ENCODE measurements around the gene TAOK3. TPM values are rescaled to one million over a fixed set of nuclear protein-coding genes. Genes with fewer than 3 reads are reported as not detected.

The TAOK3 gene
- total RNA-seq, 1 experiment from 2014 or later: 55.8 TPM

GRCh38 chr12:118307069-118307954 is 65.4 kb downstream of the TAOK3 start:
- BruUV-seq (replicated peaks): no TSS peak

GRCh38 chr12:118304093-118304492 is 68.6 kb downstream of the TAOK3 start:
- Histone ChIP-seq H3K4me3 (no peak overlapping the region), H2AFZ (no peak overlapping the region), H3K36me3 (ENCODE audit: low read depth) (no peaks in the 10 kb centered on the region), H3K4me2 (no peak overlapping the region), H4K20me1 (ENCODE audit: insufficient read depth) (no peaks in the 10 kb centered on the region), H3F3A (ENCODE audit: insufficient read depth, low read depth) (peaks cover 48% of the 10 kb centered on the region), H3K9me3 (ENCODE audit: insufficient read depth, low read depth) (no peaks in the 10 kb centered on the region), H3K27me3 (ENCODE audit: insufficient read depth, low read depth) (no peaks in the 10 kb centered on the region), H3K27ac (peak overlapping the region; percentile 66; the same call in 1 of the 2 replicates), H3K9me2 (ENCODE audit: insufficient read depth) (no peaks in the 10 kb centered on the region), H3K4me1 (replicated peaks; ENCODE audit: insufficient read depth) (peaks cover 75% of the 10 kb centered on the region), H3K79me2 (ENCODE audit: low read depth) (peaks cover 25% of the 10 kb centered on the region)
- intact Hi-C loops (cut with micrococcal nuclease; ENCODE audit: unreplicated experiment): loop anchor here (5.0 kb wide), 2 partner anchors 53 to 122 kb away; no protein-coding TSS in a partner anchor
- CTCF ChIA-PET: no interaction called here
- TF ChIP-seq CTCF (conservative IDR thresholded peaks at IDR 0.05) (no peak), EZH2 (IDR thresholded peaks at IDR 0.05; ENCODE audit: low read depth) (no peak)
- no TSS peak for BruUV-seq (replicated peaks)
- DNase-seq: no peak
- POLR2A ChIA-PET (ENCODE audit: unreplicated experiment): no interaction called here

More at GRCh38 chr12:118307069-118307954, 65.4 kb downstream of the TAOK3 start:
- ChIA-PET POLR2A (ENCODE audit: unreplicated experiment) (interaction anchor here (0.5 to 0.7 kb wide), 6 partner anchors 37 to 1985 kb away, joined by 3 to 7 read pairs (median 4); partner anchors contain the start of gene SUDS3), CTCF (interaction anchor here (1.0 kb wide), 1 partner anchor 69 kb away, joined by 6 read pairs; the partner anchor contains the start of gene SUDS3)
- intact Hi-C loops (cut with micrococcal nuclease; ENCODE audit: unreplicated experiment): no loop called here
- Histone ChIP-seq H3K9me3 (ENCODE audit: insufficient read depth, low read depth) (no peaks in the 10 kb centered on the region), H3K36me3 (ENCODE audit: low read depth) (no peaks in the 10 kb centered on the region), H3K4me1 (replicated peaks; ENCODE audit: insufficient read depth) (peaks cover 74% of the 10 kb centered on the region), H3K9me2 (ENCODE audit: insufficient read depth) (no peaks in the 10 kb centered on the region), H3K27me3 (ENCODE audit: insufficient read depth, low read depth) (no peaks in the 10 kb centered on the region), H3F3A (ENCODE audit: insufficient read depth, low read depth) (peaks cover 44% of the 10 kb centered on the region), H3K4me3 (peak overlapping the region; percentile 50; the same call in 1 of the 2 replicates), H2AFZ (peak overlapping the region; percentile 59; the same call in 1 of the 2 replicates), H3K79me2 (ENCODE audit: low read depth) (peaks cover 36% of the 10 kb centered on the region), H3K4me2 (peak overlapping the region; percentile 92), H3K27ac (peak overlapping the region; percentile 96), H4K20me1 (ENCODE audit: insufficient read depth) (no peaks in the 10 kb centered on the region)
- DNase-seq: peak; percentile 12 to 90
- no peak for TF ChIP-seq EZH2 (IDR thresholded peaks at IDR 0.05; ENCODE audit: low read depth)
- no peak for TF ChIP-seq CTCF (conservative IDR thresholded peaks at IDR 0.05)

GRCh38 chr12:118302053-118302452 is 70.7 kb downstream of the TAOK3 start:
- Histone ChIP-seq H3K4me2 (peak overlapping the region; percentile 57), H3K36me3 (ENCODE audit: low read depth) (no peaks in the 10 kb centered on the region), H3K27ac (peak overlapping the region; percentile 66), H3F3A (ENCODE audit: insufficient read depth, low read depth) (peaks cover 28% of the 10 kb centered on the region), H2AFZ (no peak overlapping the region), H3K27me3 (ENCODE audit: insufficient read depth, low read depth) (no peaks in the 10 kb centered on the region), H4K20me1 (ENCODE audit: insufficient read depth) (no peaks in the 10 kb centered on the region), H3K4me1 (replicated peaks; ENCODE audit: insufficient read depth) (peaks cover 54% of the 10 kb centered on the region), H3K9me2 (ENCODE audit: insufficient read depth) (no peaks in the 10 kb centered on the region), H3K4me3 (no peak overlapping the region), H3K79me2 (ENCODE audit: low read depth) (peaks cover 37% of the 10 kb centered on the region), H3K9me3 (ENCODE audit: insufficient read depth, low read depth) (no peaks in the 10 kb centered on the region)
- CTCF ChIA-PET: no interaction called here
- DNase-seq: peak; percentile 75 to 97
- TF ChIP-seq EZH2 (IDR thresholded peaks at IDR 0.05; ENCODE audit: low read depth) (no peak), CTCF (conservative IDR thresholded peaks at IDR 0.05) (no peak)
- BruUV-seq (replicated peaks): no TSS peak
- intact Hi-C loops (cut with micrococcal nuclease; ENCODE audit: unreplicated experiment): loop anchor here (1.0 to 5.0 kb wide), 4 partner anchors 29 to 120 kb away; partner anchors contain the start of gene TAOK3
- POLR2A ChIA-PET (ENCODE audit: unreplicated experiment): no interaction called here
